DOHH2 (cell line): Measurements from ENCODE around the gene NPNT.

Experiments
- CTCF ChIP-seq: fragments of 200-600 bp; sonication (generic); IDR thresholded peaks from one replicate; pipeline ENCODE4 v1.5.1; 2014; ENCODE audit warnings: antibody characterized with exemption, mild to moderate bottlenecking, low read depth, low read length; ENCODE audit not compliant: poor library complexity, severe bottlenecking
- EZH2phosphoT487 ChIP-seq: fragments of 200-600 bp; sonication (generic); IDR thresholded peaks from 2 replicates; pipeline ENCODE4 v1.6.1; 2017; ENCODE audit warnings: borderline replicate concordance, mild to moderate bottlenecking, antibody characterized with exemption, low read length, moderate library complexity, mixed read lengths

- TF ChIP-seq CTCF (no peak), EZH2phosphoT487 (no peak)
These were observed 75.8 kb downstream of the NPNT start for GRCh38 chr4:105971036-105971435.
